Heart left ventricle (tissue), 16 donors: Measurements from ENCODE around the gene HGF. TPM values are rescaled to one million over a fixed set of nuclear protein-coding genes. Genes with fewer than 3 reads are reported as not detected.

Experiments used
- ATAC-seq, 4 donors: fragments of 200-7000 bp; cut with Tn5 transposase; one replicate each; pipeline ENCODE4 v1.9.1; 2020 to 2022; ENCODE audit warnings: moderate library complexity in 4 of 4, mild to moderate bottlenecking in 3 of 4, moderate number of reproducible peaks in 1 of 4
- DNase-seq, 5 donors: peaks; one replicate each; pipeline ENCODE4 v3.0.0-alpha.2; 2020
- H3K27ac ChIP-seq, 12 donors: fragments of 200-600 bp; sonication (generic) in 4 of 12; one replicate each; pipeline versions ENCODE4 v1.5.0 to v1.8.0; 2016 to 2022; ENCODE audit warnings: mild to moderate bottlenecking in 2 of 12
- H3K27me3 ChIP-seq, 9 donors: fragments of 200-600 bp; sonication (generic) in 2 of 9; one replicate each; pipeline versions ENCODE4 v1.5.1 to v1.8.0; 2016 to 2022; ENCODE audit warnings: mild to moderate bottlenecking in 3 of 9
- H3K36me3 ChIP-seq, 9 donors: fragments of 200-600 bp; sonication (generic) in 2 of 9; one replicate each; pipeline versions ENCODE4 v1.5.0 to v1.8.0; 2018 to 2022; ENCODE audit warnings: mild to moderate bottlenecking in 2 of 9
- H3K4me1 ChIP-seq, 12 donors: fragments of 200-600 bp; sonication (generic) in 4 of 12; one replicate each; pipeline versions ENCODE4 v1.5.0 to v1.8.0; 2016 to 2022; ENCODE audit warnings: mild to moderate bottlenecking in 3 of 12
- H3K4me3 ChIP-seq, 12 donors: fragments of 200-600 bp; sonication (generic) in 4 of 12; one replicate each; pipeline versions ENCODE4 v1.5.0 to v1.8.0; 2017 to 2022; ENCODE audit warnings: mild to moderate bottlenecking in 9 of 12, moderate library complexity in 4 of 12
- H3K9me3 ChIP-seq, 12 donors: fragments of 200-600 bp; sonication (generic) in 4 of 12; one replicate each; pipeline versions ENCODE4 v1.5.0 to v1.8.0; 2016 to 2022; ENCODE audit warnings: mild to moderate bottlenecking in 1 of 12
- CTCF ChIP-seq, 12 donors: fragments of 200-600 bp; sonication (generic) in 4 of 12; IDR thresholded peaks; one replicate each; pipeline versions ENCODE4 v1.5.0 to v1.8.0; 2018 to 2022; ENCODE audit warnings: antibody characterized with exemption in 12 of 12, mild to moderate bottlenecking in 5 of 12
- POLR2A ChIP-seq, 2 donors: fragments of 450-650 bp; IDR thresholded peaks; one replicate each; pipeline ENCODE4 v1.6.1; 2017; ENCODE audit warnings: antibody characterized with exemption in 2 of 2, mild to moderate bottlenecking in 2 of 2, moderate library complexity in 2 of 2
- WGBS, 4 donors: extraction: QIAGEN DNeasy Blood & Tissue Kit in 2 of 4; methylation state at CpG; one replicate each; pipeline versions ENCODE4 v1.1.5 to v1.1.7; 2013 to 2018; 5-methylcytosine and 5-hydroxymethylcytosine counted together
- intact Hi-C, 10 donors: fragments of 100-400 bp; cut with DNase I; formaldehyde crosslinking; loops; one replicate each; pipeline versions ENCODE4 v1.11.1 to v1.14.2; 2022
- polyA plus RNA-seq, 2 donors: library from polyadenylated mRNA; stranded (reverse); fragments of 200-250 nt; gene quantifications; one replicate each; pipeline ENCODE4 v1.2.3, GENCODE V29; 2013
- total RNA-seq, 9 donors: library from RNA; depleted of rRNA in 2 of 9; stranded (reverse); fragments of >200 nt in 2 of 9; fragmentation: NEBNext Ultra II Directional in 3 of 9; extraction: Animal tissue kit (Norgen Biotek cat#: 25700) in 3 of 9; gene quantifications; one replicate each; pipeline versions ENCODE4 v1.1.0 to v1.2.4, GENCODE V29; 2016 to 2023
- donor health status: ischemic (EF 13 %, LVEDD 7.1; RV severe dilation, severe dysfunction).
- donor health status: healthy with polysubstance abuse.
- donor health status: DM: no; HTN: yes; CAD: no.
- donor health status: DM: no; HTN: no; CAD: no.
- donor health status: ischemic (EF 25% LVEDD 6.9; RV normal size, moderate dysfunction).
- donor health status: ischemic (EF 25% LVEDD 5.7; RV mildly dilated, moderate dysfunction).
- donor health status: healthy.
- donor health status: DM: yes; HTN: yes; CAD: no.
- donor health status: ischemic (EF 35%, LVEDD 5.7; RV mildly dilated, moderate dysfunction).
- donor health status: nonischemic (EF 11% LVEDD 7.7; RV severe dilation, severe dysfunction).
- donor health status: DM: yes; HTN: yes; CAD: no.
- donor health status: PGD.
- donor health status: ischemic (EF 29% LVEDD 5.4; RV normal size, mild dysfunction).
- donor health status: nonischemic (EF 23%, LVEDD 6.1; RV moderate dilation, normal function).

The HGF gene
- total and polyA plus RNA-seq, 11 donors: 0.42 to 16.1 (median 3.3) TPM

GRCh38 chr7:81692146-81692905 is 77.5 kb downstream of the HGF start:
- WGBS, 4 donors: 77 to 88% (median 79%) methylated on average over 3 of the region's 3 CpGs
- Histone ChIP-seq H3K9me3 (no peaks in the 10 kb centered on the region), H3K36me3 (no peaks in the 10 kb centered on the region), H3K4me1 (peaks cover 0 to 15% (median 0%) of the 10 kb centered on the region in 12 donors), H3K4me3 (no peak overlapping the region), H3K27ac (no peak overlapping the region), H3K27me3 (no peaks in the 10 kb centered on the region)
- intact Hi-C loops: no loop called here
- DNase-seq (no peak), ATAC-seq (no peak)
- TF ChIP-seq CTCF (IDR thresholded peaks at IDR 0.05): no peak
- TF ChIP-seq POLR2A (IDR thresholded peaks at IDR 0.05): no peak

- ATAC-seq (no peak), DNase-seq (no peak)
- no peaks in the 10 kb centered on the region for H3K36me3 ChIP-seq
- H3K27me3 ChIP-seq: no peaks in the 10 kb centered on the region
- TF ChIP-seq POLR2A (IDR thresholded peaks at IDR 0.05) (no peak), CTCF (IDR thresholded peaks at IDR 0.05) (no peak)
- intact Hi-C loops: no loop called here
- no peaks in the 10 kb centered on the region for H3K9me3 ChIP-seq
- H3K4me3 ChIP-seq: no peak overlapping the region
- peak overlapping the region in 2 of 12 donors; percentile 2 to 23 for H3K27ac ChIP-seq
- 59 to 70% (median 64%) methylated on average over 4 of the region's 4 CpGs for WGBS, 4 donors
- H3K4me1 ChIP-seq: peaks cover 0 to 15% (median 0%) of the 10 kb centered on the region in 12 donors
These were observed 78.5 kb downstream of the HGF start for GRCh38 chr7:81691199-81691821.

- H3K27ac ChIP-seq: peak overlapping the region in 1 of 12 donors; percentile 23
- H3K4me3 ChIP-seq: no peak overlapping the region
- DNase-seq: no peak
- TF ChIP-seq POLR2A (IDR thresholded peaks at IDR 0.05) (no peak), CTCF (IDR thresholded peaks at IDR 0.05) (no peak)
- H3K36me3 ChIP-seq: no peaks in the 10 kb centered on the region
- WGBS, 4 donors: 69 to 78% (median 73%) methylated on average over 3 of the region's 3 CpGs
- intact Hi-C loops: no loop called here
- no peak for ATAC-seq
- peaks cover 0 to 15% (median 0%) of the 10 kb centered on the region in 12 donors for H3K4me1 ChIP-seq
- no peaks in the 10 kb centered on the region for H3K9me3 ChIP-seq
- H3K27me3 ChIP-seq: no peaks in the 10 kb centered on the region
These were observed 79.2 kb downstream of the HGF start for GRCh38 chr7:81690688-81691087.

GRCh38 chr7:81690251-81690650 is 79.6 kb downstream of the HGF start:
- no peaks in the 10 kb centered on the region for H3K27me3 ChIP-seq
- H3K4me3 ChIP-seq: no peak overlapping the region
- H3K36me3 ChIP-seq: no peaks in the 10 kb centered on the region
- peaks cover 0 to 15% (median 0%) of the 10 kb centered on the region in 12 donors for H3K4me1 ChIP-seq
- WGBS, 4 donors: 31 to 34% (median 32%) methylated on average over 5 of the region's 5 CpGs
- ATAC-seq (no peak), DNase-seq (no peak)
- H3K9me3 ChIP-seq: no peaks in the 10 kb centered on the region
- TF ChIP-seq POLR2A (IDR thresholded peaks at IDR 0.05) (no peak), CTCF (IDR thresholded peaks at IDR 0.05) (no peak)
- intact Hi-C loops: no loop called here
- no peak overlapping the region for H3K27ac ChIP-seq
